WTC11 (cell line): ENCODE results near the gene STT3B. TPM values are rescaled to one million over a fixed set of nuclear protein-coding genes. Genes with fewer than 3 reads are reported as not detected.
A peak's percentile ranks its signal among the peaks of the same experiment; 100 is the strongest.

ENCODE experiments used
- ATAC-seq: fragments of 200-7000 bp; cut with Tn5 transposase; 2 replicates; pipeline ENCODE4 v1.10.0; 2021; ENCODE audit warnings: mild to moderate bottlenecking, moderate library complexity
- CTCF ChIA-PET: fragments of 300-600 bp; sonication (Branson Sonifier 250); formaldehyde crosslinking; loops from one replicate; lab custom pipeline; 2021; ENCODE audit warnings: antibody characterized with exemption; lab: Charles Lee
- POLR2A ChIA-PET: fragments of 350-600 bp; sonication (Branson Sonifier 250); formaldehyde crosslinking; loops from one replicate; lab custom pipeline; 2021; ENCODE audit warnings: antibody characterized with exemption; lab: Charles Lee
- DNase-seq: peaks from one replicate; pipeline ENCODE4 v3.0.0; 2021; ENCODE audit warnings: low spot score
- H3K27ac Mint-ChIP-seq: 2 replicates; pipeline ENCODE4 v1.8.0; 2021; ENCODE audit warnings: mixed read lengths
- H3K27me3 Mint-ChIP-seq: 2 replicates; pipeline ENCODE4 v1.8.0; 2021; ENCODE audit warnings: low read depth, mild to moderate bottlenecking, moderate library complexity, mixed read lengths
- H3K36me3 Mint-ChIP-seq: 2 replicates; pipeline ENCODE4 v1.8.0; 2021; ENCODE audit warnings: mixed read lengths
- H3K4me1 Mint-ChIP-seq: 2 replicates; pipeline ENCODE4 v1.8.0; 2022; ENCODE audit warnings: mixed read lengths
- H3K4me3 Mint-ChIP-seq: 2 replicates; pipeline ENCODE4 v1.8.0; 2021; ENCODE audit warnings: mild to moderate bottlenecking, moderate library complexity, mixed read lengths
- H3K9me3 Mint-ChIP-seq: 2 replicates; pipeline ENCODE4 v1.8.0; 2021; ENCODE audit warnings: mixed read lengths
- CBFB ChIP-seq: sonication (generic); formaldehyde crosslinking; IDR thresholded peaks from 2 replicates; pipeline ENCODE4 v1.8.1; 2022; ENCODE audit warnings: mild to moderate bottlenecking, low read depth, missing genetic modification reagents
- FOXJ3 ChIP-seq: sonication (generic); formaldehyde crosslinking; IDR thresholded peaks from 2 replicates; pipeline ENCODE4 v1.9.0; 2021; ENCODE audit warnings: missing genetic modification reagents, mild to moderate bottlenecking, borderline replicate concordance
- FOXK1 ChIP-seq: sonication (generic); formaldehyde crosslinking; IDR thresholded peaks from 2 replicates; pipeline ENCODE4 v1.8.0; 2022; ENCODE audit warnings: mild to moderate bottlenecking, moderate library complexity, missing genetic modification reagents
- OVOL2 ChIP-seq: fragments of 250-450 bp; sonication (Bioruptor Pico); IDR thresholded peaks from 2 replicates; pipeline ENCODE4 v1.9.0; 2021; ENCODE audit warnings: mild to moderate bottlenecking, borderline replicate concordance
- SP1 ChIP-seq: sonication (generic); formaldehyde crosslinking; conservative IDR thresholded peaks from 2 replicates; pipeline ENCODE4 v1.8.1; 2022; ENCODE audit warnings: missing genetic modification reagents
- TCF7 ChIP-seq: sonication (generic); formaldehyde crosslinking; IDR thresholded peaks from 2 replicates; pipeline ENCODE4 v1.8.0; 2022; ENCODE audit warnings: mild to moderate bottlenecking, low read depth, missing genetic modification reagents, moderate library complexity
- ZNF263 ChIP-seq: sonication (generic); formaldehyde crosslinking; IDR thresholded peaks from 2 replicates; pipeline ENCODE4 v1.8.1; 2022; ENCODE audit warnings: low read depth, mild to moderate bottlenecking, moderate library complexity, missing genetic modification reagents
- total RNA-seq: library from RNA; stranded (reverse); gene quantifications from 3 replicates; pipeline ENCODE4 v1.2.3, GENCODE V29; 2021
- TF ChIP-seq, protein P1 (sequence below): fragments of 250-450 bp; sonication (Bioruptor Pico); IDR thresholded peaks from 2 replicates; pipeline ENCODE4 v1.9.0; 2021; ENCODE audit warnings: mild to moderate bottlenecking
- TF ChIP-seq, protein P2 (sequence below): fragments of 250-450 bp; sonication (Bioruptor Pico); IDR thresholded peaks from 2 replicates; pipeline ENCODE4 v1.8.0; 2021; ENCODE audit warnings: mild to moderate bottlenecking
- TF ChIP-seq, protein P3 (sequence below): sonication (generic); formaldehyde crosslinking; IDR thresholded peaks from 2 replicates; pipeline ENCODE4 v1.8.0; 2022; ENCODE audit warnings: mild to moderate bottlenecking, missing genetic modification reagents
- TF ChIP-seq, protein P4 (sequence below): fragments of 200-600 bp; IDR thresholded peaks from 2 replicates; pipeline ENCODE4 v1.8.0; 2022; ENCODE audit warnings: antibody characterized with exemption
- TF ChIP-seq, protein P5 (sequence below): sonication (generic); formaldehyde crosslinking; conservative IDR thresholded peaks from 2 replicates; pipeline ENCODE4 v1.8.1; 2023; ENCODE audit warnings: mild to moderate bottlenecking, low read depth, missing genetic modification reagents, moderate library complexity

Gene STT3B
- total RNA-seq, 1 experiment from 2014 or later = 103 TPM

DNA sequence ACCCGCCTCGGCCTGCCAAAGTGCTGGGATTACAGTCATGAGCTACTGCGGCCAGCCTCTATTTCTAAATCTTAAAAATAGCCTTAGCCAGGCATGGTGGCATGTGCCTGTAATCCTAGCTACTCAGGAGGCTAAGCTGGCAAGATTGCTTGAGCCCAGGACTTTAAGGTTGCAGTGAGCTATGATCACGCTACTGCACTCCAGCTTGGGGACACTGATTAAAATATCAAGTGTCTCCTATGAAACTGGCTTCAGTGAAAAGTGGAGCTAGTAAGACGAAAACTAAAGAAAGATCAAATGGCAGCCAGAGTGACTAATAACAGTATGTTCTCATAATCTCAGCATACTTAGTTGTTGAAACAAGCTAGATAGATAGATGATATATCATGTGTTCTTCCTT is 112.5 kb downstream of the STT3B start:
- POLR2A ChIA-PET = interaction anchor here (0.6 kb wide), 1 partner anchor 258 kb away, joined by 3 read pairs; no protein-coding TSS in a partner anchor
- Mint-ChIP-seq H3K4me3 (no peak overlapping the region), H3K27me3 (no peaks in the 10 kb centered on the region), H3K27ac (no peak overlapping the region), H3K36me3 (peaks cover 31% of the 10 kb centered on the region), H3K4me1 (no peaks in the 10 kb centered on the region), H3K9me3 (peaks cover 29% of the 10 kb centered on the region)
- CTCF ChIA-PET = interaction anchor here (0.7 to 0.9 kb wide), 2 partner anchors 50 to 86 kb away, joined by 3 read pairs; no protein-coding TSS in a partner anchor
- TF ChIP-seq, protein P1, sequence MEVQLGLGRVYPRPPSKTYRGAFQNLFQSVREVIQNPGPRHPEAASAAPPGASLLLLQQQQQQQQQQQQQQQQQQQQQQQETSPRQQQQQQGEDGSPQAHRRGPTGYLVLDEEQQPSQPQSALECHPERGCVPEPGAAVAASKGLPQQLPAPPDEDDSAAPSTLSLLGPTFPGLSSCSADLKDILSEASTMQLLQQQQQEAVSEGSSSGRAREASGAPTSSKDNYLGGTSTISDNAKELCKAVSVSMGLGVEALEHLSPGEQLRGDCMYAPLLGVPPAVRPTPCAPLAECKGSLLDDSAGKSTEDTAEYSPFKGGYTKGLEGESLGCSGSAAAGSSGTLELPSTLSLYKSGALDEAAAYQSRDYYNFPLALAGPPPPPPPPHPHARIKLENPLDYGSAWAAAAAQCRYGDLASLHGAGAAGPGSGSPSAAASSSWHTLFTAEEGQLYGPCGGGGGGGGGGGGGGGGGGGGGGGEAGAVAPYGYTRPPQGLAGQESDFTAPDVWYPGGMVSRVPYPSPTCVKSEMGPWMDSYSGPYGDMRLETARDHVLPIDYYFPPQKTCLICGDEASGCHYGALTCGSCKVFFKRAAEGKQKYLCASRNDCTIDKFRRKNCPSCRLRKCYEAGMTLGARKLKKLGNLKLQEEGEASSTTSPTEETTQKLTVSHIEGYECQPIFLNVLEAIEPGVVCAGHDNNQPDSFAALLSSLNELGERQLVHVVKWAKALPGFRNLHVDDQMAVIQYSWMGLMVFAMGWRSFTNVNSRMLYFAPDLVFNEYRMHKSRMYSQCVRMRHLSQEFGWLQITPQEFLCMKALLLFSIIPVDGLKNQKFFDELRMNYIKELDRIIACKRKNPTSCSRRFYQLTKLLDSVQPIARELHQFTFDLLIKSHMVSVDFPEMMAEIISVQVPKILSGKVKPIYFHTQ (CRISPR knock-in tag) = no peak
- TF ChIP-seq, protein P2, sequence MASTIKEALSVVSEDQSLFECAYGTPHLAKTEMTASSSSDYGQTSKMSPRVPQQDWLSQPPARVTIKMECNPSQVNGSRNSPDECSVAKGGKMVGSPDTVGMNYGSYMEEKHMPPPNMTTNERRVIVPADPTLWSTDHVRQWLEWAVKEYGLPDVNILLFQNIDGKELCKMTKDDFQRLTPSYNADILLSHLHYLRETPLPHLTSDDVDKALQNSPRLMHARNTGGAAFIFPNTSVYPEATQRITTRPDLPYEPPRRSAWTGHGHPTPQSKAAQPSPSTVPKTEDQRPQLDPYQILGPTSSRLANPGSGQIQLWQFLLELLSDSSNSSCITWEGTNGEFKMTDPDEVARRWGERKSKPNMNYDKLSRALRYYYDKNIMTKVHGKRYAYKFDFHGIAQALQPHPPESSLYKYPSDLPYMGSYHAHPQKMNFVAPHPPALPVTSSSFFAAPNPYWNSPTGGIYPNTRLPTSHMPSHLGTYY (CRISPR knock-in tag) = no peak
- no peak for TF ChIP-seq TCF7
- no peak for ATAC-seq
- DNase-seq = no peak

DNA sequence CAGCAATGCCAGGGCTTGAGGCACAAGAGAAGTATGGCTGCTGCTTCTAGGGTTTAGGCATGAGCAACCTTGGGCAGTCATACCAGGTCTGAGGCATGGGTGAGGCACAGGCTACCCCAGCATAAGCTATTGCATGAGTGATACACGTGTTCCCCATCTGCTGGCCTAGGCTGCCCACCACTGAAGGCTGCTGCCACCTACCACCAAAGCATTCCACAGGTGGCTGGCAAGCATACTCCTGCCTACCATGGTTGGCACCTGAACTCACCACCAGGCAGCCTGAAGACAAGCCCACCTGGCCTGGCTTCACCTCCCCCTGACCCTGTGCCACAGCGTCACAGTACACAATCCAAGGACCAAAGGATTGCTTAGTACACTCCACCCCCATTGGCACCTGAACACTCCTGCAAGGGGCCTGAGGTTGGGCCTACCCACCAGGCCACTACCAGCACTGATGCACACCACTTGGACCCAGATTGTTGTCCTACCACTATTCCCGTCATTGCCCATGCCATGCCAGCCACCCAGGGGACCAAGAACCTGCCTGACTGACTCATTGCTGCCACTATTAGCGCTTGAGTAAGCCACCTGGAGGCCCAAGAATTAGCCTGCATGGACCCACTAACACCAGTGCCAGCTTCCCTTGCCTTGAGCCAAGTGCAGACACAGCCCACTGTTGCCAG is 115.7 kb downstream of the STT3B start:
- TF ChIP-seq, protein P3, sequence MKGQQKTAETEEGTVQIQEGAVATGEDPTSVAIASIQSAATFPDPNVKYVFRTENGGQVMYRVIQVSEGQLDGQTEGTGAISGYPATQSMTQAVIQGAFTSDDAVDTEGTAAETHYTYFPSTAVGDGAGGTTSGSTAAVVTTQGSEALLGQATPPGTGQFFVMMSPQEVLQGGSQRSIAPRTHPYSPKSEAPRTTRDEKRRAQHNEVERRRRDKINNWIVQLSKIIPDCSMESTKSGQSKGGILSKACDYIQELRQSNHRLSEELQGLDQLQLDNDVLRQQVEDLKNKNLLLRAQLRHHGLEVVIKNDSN (CRISPR knock-in tag) = no peak
- peak; percentile 26; the same call in 1 of the 2 replicates for TF ChIP-seq FOXK1 (CRISPR knock-in tag)
- no peak overlapping the region for H3K27ac Mint-ChIP-seq
- no peaks in the 10 kb centered on the region for H3K4me1 Mint-ChIP-seq
- DNase-seq (no peak), ATAC-seq (no peak; the same call in 1 of the 2 replicates)
- peaks cover 58% of the 10 kb centered on the region for H3K36me3 Mint-ChIP-seq
- peaks cover 56% of the 10 kb centered on the region for H3K9me3 Mint-ChIP-seq
- no peak overlapping the region for H3K4me3 Mint-ChIP-seq
- ChIA-PET POLR2A (no interaction called here), CTCF (no interaction called here)
- no peaks in the 10 kb centered on the region for H3K27me3 Mint-ChIP-seq

DNA sequence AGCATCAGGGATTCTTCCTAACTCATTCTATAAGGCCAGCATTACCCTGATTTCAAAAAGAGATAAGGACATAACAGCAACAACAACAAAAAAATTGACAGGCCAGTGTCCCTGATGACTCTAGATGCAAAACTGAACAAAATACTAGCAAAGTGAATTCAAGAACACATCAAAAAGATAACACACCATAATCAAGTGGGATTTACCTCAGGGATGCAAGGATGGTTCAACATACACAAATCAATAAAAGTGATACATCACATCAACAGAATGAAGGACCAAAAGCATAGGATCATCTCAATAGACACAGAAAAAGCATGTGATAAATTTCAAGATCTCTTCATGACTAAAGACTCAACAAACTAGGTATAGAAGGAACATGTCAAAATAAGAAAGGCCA is 119.6 kb downstream of the STT3B start:
- CTCF ChIA-PET = no interaction called here
- H3K36me3 Mint-ChIP-seq = peaks cover 87% of the 10 kb centered on the region
- POLR2A ChIA-PET = no interaction called here
- H3K4me1 Mint-ChIP-seq = no peaks in the 10 kb centered on the region
- ATAC-seq (no peak), DNase-seq (no peak)
- no peak overlapping the region for H3K4me3 Mint-ChIP-seq
- no peaks in the 10 kb centered on the region for H3K27me3 Mint-ChIP-seq
- H3K9me3 Mint-ChIP-seq = peaks cover 77% of the 10 kb centered on the region
- no peak overlapping the region for H3K27ac Mint-ChIP-seq
- TF ChIP-seq, protein P4, sequence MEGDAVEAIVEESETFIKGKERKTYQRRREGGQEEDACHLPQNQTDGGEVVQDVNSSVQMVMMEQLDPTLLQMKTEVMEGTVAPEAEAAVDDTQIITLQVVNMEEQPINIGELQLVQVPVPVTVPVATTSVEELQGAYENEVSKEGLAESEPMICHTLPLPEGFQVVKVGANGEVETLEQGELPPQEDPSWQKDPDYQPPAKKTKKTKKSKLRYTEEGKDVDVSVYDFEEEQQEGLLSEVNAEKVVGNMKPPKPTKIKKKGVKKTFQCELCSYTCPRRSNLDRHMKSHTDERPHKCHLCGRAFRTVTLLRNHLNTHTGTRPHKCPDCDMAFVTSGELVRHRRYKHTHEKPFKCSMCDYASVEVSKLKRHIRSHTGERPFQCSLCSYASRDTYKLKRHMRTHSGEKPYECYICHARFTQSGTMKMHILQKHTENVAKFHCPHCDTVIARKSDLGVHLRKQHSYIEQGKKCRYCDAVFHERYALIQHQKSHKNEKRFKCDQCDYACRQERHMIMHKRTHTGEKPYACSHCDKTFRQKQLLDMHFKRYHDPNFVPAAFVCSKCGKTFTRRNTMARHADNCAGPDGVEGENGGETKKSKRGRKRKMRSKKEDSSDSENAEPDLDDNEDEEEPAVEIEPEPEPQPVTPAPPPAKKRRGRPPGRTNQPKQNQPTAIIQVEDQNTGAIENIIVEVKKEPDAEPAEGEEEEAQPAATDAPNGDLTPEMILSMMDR = no peak
- TF ChIP-seq ZNF263 = no peak
- TF ChIP-seq, all 79 proteins: peak for 0

DNA sequence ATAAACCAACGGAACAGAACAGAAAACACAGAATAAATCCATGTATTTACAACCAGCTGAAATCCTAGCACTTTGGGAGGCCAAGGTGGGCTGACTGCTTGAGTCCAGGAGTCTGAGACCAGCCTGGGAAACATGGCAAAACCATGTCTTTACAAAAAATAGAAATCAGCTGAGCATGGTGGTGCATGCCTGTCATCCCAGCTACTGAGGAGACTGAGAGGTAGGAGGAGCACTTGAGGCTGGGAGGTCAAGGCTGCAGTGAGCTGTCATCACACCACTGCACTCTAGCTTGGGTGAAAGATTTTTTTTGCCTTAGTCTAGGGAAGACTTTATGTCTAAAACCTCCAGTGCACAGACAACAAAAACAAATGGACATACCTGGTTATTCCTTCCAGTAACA is 120.7 kb downstream of the STT3B start:
- Mint-ChIP-seq H3K4me1 (no peaks in the 10 kb centered on the region), H3K27me3 (no peaks in the 10 kb centered on the region), H3K9me3 (peaks cover 69% of the 10 kb centered on the region), H3K27ac (no peak overlapping the region), H3K36me3 (peaks cover 83% of the 10 kb centered on the region), H3K4me3 (no peak overlapping the region)
- POLR2A ChIA-PET = no interaction called here
- ATAC-seq = no peak
- DNase-seq = no peak
- CTCF ChIA-PET = no interaction called here
- TF ChIP-seq OVOL2 (CRISPR knock-in tag) = no peak
- no peak for TF ChIP-seq CBFB (CRISPR knock-in tag)
- TF ChIP-seq, protein P5, sequence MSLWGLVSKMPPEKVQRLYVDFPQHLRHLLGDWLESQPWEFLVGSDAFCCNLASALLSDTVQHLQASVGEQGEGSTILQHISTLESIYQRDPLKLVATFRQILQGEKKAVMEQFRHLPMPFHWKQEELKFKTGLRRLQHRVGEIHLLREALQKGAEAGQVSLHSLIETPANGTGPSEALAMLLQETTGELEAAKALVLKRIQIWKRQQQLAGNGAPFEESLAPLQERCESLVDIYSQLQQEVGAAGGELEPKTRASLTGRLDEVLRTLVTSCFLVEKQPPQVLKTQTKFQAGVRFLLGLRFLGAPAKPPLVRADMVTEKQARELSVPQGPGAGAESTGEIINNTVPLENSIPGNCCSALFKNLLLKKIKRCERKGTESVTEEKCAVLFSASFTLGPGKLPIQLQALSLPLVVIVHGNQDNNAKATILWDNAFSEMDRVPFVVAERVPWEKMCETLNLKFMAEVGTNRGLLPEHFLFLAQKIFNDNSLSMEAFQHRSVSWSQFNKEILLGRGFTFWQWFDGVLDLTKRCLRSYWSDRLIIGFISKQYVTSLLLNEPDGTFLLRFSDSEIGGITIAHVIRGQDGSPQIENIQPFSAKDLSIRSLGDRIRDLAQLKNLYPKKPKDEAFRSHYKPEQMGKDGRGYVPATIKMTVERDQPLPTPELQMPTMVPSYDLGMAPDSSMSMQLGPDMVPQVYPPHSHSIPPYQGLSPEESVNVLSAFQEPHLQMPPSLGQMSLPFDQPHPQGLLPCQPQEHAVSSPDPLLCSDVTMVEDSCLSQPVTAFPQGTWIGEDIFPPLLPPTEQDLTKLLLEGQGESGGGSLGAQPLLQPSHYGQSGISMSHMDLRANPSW (CRISPR knock-in tag) = no peak
- TF ChIP-seq TCF7 = no peak
- TF ChIP-seq, protein P1 (CRISPR knock-in tag) = no peak
- TF ChIP-seq FOXJ3 = no peak
- TF ChIP-seq, protein P2 (CRISPR knock-in tag) = no peak
- no peak for TF ChIP-seq SP1 (CRISPR knock-in tag)
